Fibroblast of mammary gland (primary cell): ENCODE data around the gene ELANE.
A peak's percentile ranks its signal among the peaks of the same experiment; 100 is the strongest.
"Not testable (repeated sequence)": the region's sequence is repeated elsewhere in the genome, so short reads cannot be mapped to it uniquely, and the experiment has no call there.

Experiments
- DNase-seq: peaks from one replicate; pipeline ENCODE4 v3.0.0-alpha.2; 2010; ENCODE audit warnings: low read depth
- H3K4me3 ChIP-seq: 2 replicates; pipeline ENCODE4 v1.5.1; 2011; ENCODE audit warnings: low read depth, mild to moderate bottlenecking, low read length, moderate library complexity; ENCODE audit not compliant: control insufficient read depth
- CTCF ChIP-seq: conservative IDR thresholded peaks from 2 replicates; pipeline ENCODE4 v1.5.1; 2011; ENCODE audit warnings: low read depth, low read length, inconsistent platforms; ENCODE audit not compliant: control insufficient read depth, insufficient read depth

Gene ELANE

GRCh38 chr19:850979-851335 lies 1.1 kb upstream of the ELANE start:
- no peak for TF ChIP-seq CTCF
- DNase-seq: no peak
- peak overlapping the region; percentile 13 for H3K4me3 ChIP-seq

GRCh38 chr19:853014-853585 lies 997 bp downstream of the ELANE start:
- H3K4me3 ChIP-seq: no peak overlapping the region
- TF ChIP-seq CTCF: no peak
- DNase-seq: no peak

GRCh38 chr19:853614-854220 lies 1.6 kb downstream of the ELANE start:
- not testable (repeated sequence) for DNase-seq, H3K4me3 ChIP-seq

- no peak overlapping the region for H3K4me3 ChIP-seq
- TF ChIP-seq CTCF: no peak
- DNase-seq: no peak
Observed at GRCh38 chr19:854549-854948, 2.4 kb downstream of the ELANE start.

GRCh38 chr19:855142-855541 lies 3.0 kb downstream of the ELANE start:
- H3K4me3 ChIP-seq: no peak overlapping the region
- DNase-seq: no peak
- TF ChIP-seq CTCF: no peak

- no peak for TF ChIP-seq CTCF
- no peak overlapping the region for H3K4me3 ChIP-seq
- no peak for DNase-seq
Observed at GRCh38 chr19:855566-856120, 3.5 kb downstream of the ELANE start.

GRCh38 chr19:858284-858683 lies 6.2 kb downstream of the ELANE start:
- H3K4me3 ChIP-seq: no peak overlapping the region
- DNase-seq: no peak
- no peak for TF ChIP-seq CTCF
